ENCODE measurements around the gene ZNRF2.

Gene ZNRF2

DNA sequence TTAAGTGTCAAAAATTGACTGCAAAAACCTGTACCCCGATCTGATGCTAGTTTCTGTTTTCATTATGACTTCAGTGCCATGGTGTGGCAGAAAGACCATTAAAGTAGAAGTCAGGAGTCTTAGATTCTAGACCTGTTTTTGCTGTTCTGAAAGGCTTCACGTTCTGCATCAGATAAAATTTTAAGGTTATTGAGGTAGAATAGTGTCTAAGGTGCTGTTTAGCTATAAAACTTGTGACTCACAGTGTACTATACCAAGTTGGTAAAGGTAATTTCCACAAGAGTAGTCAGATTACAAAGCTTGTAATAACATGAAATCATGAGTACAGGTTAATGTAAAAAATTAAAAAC, 38.6 kb downstream of the ZNRF2 start:
- no peak for DNase-seq

- no peak for DNase-seq
Measured at GRCh38 chr7:30327813-30328212, 43.4 kb downstream of the ZNRF2 start.

- DNase-seq, result no peak
Measured at GRCh38 chr7:30328381-30328780, 44.0 kb downstream of the ZNRF2 start.

DNA sequence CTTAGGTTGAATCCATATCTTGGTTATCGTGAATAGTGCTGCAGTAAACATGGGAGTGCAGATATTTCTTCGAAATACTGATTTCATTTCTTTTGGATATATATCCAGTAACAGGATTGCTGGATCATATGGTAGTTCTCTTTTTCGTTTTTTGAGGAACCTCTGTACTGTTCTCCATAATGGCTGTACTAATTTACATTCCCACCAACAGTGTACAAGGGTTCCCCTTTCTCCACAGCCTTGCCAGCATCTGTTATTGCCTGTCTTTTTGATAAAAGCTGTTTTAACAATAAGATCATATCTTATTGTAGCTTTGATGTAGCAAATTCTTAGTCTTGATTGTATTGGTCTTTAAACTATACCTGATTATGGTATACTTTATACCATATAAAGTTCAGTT, 45.3 kb downstream of the ZNRF2 start:
- DNase-seq, result no peak

DNA sequence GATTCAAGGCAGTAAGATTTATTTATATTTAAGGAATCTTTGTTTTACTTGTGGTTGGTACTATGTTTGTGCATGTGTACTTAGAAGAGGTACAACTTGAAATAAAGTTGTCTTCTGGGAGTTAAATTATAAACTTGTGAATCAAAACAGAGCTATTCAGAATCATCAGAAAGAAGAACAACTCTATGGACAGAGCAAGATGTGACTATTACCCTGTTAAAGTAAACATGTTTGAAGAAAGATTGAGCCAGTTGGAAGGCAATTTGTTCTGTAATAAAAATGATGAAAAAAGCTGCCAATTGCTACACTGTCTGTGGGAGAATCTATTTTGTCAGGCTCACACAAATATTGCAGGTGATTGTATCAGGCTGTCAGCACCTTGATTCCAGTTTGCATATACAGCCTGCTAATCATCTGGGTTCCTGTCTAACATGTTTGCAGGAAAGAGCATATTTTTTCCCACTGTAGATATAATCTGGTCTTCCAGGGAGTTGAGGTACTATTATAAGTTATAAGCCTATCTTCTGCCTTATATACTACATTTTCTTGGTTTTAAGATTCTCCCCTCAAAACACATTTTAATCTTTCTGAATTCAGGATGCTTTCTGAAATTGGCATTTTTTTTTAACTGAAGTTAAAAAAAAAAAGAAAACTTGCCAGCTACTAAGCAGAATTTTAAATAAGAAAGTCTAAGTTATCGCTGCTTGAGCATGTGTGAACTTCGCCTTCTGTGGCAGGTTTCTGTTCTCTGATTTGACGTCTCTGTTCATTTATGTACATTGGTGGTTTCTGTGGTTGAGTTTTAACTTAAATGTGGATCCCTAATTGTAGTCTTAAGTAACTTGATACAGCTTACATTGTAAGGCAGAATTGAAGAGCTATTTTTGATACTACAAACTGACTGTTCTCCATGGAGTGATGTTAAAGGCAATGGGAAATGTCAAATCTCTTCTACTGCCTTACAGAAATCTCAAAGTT, 46.0 kb downstream of the ZNRF2 start:
- DNase-seq, result peak; percentile 10

DNA sequence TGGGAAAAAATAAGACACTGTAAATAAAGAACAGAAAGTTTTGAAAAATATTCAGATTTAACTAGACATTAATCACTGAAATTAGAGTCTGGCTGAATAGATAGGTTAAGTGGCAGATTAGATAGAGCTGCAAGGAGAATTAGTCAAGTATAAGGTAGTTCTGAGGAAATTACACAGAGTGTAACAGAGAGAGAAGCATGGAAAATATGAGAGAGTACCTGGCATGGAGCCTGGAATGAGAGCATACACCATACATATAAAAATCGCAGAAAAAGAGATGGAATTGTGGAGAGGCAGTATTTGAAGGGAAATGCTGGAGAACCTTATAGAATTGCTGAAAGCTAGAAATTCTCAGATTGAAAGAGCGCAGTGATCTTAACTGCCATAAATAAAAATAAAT, 46.9 kb downstream of the ZNRF2 start:
- no peak for DNase-seq

DNA sequence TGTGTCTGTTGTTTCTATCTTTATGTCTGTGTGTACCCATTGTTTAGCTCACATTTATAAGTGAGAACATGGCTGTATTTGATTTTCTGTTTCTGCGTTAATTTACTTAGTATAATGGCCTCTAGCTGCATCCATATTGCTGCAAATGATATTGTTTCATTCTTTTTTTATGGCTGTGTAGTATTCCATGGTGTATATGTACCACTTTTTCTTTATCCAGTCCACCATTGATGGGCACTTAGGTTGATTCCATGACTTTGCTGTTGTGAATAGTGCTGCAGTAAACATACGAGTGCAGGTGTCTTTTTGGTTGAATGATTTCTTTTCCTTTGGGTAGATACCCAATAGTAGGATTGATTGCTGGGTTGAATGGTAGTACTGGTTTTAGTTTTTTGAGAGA, 48.2 kb downstream of the ZNRF2 start:
- DNase-seq, result no peak

- DNase-seq, result no peak
Measured at GRCh38 chr7:30335763-30336487, 51.5 kb downstream of the ZNRF2 start.

- no peak for DNase-seq
Measured at GRCh38 chr7:30344513-30344912, 60.1 kb downstream of the ZNRF2 start.

DNA sequence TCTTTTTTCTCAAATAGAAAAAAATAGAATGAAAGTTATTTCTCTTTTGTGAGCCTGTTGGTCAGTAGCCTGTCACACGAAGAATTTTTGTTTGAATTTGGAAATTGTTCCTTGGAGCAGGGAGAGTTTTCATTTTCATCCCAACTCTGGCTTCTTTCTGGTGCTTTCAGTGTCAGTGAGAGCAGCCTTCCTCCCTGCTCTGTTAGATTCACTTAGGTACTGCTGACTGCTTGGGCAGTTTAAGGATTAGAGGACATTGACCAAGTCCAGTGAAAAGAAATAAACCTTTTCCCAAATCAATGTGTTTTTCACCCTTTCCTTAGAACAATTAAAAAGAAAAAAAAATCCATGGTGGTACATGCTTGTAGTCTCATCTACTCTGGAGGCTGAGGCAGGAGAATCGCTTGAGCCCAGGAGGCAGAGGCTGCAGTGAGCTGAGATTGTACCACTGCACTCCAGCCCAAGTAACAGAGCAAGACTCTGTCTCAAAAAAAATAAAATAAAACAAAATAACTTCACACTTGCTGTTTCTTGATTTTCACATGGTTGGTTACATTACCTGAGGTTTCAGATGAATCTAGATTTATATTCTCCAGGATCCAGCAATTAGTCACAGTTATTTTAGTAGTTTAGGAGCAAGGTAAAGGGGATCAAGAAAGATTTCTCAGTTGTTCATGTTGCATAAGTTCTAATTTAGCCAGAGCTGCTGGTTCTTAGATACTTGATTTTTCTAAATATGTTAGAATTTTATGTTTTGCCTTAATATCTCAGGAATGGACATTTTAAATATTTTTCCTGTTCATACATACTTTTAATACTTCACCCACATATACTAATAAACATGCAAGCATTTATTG, 63.1 kb downstream of the ZNRF2 start:
- no peak for DNase-seq

GRCh38 chr7:30348083-30348560, 63.7 kb downstream of the ZNRF2 start:
- DNase-seq, result peak; percentile 66

- DNase-seq, result no peak
Measured at GRCh38 chr7:30349170-30349569, 64.8 kb downstream of the ZNRF2 start.

DNA sequence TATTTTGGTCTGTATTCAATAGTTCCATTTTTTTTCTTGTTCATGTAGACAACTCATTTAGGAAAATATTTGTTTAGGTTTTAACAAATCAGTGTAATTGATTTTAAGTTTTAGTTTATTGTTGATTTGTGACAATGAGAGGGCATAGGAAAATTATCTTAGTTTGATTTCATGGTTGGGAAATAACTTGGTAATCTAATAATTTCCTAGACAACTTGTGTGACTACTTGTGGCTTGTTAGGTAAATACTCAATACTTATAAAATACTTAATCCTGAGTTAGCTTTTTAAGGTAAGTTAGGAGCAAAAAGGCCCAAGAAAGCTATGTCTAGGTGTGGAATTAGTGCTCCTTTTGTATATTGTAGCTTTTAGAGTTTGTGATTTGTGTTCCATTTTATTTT, 65.4 kb downstream of the ZNRF2 start:
- DNase-seq, result no peak

GRCh38 chr7:30351286-30351685, 66.9 kb downstream of the ZNRF2 start:
- DNase-seq, result no peak

DNA sequence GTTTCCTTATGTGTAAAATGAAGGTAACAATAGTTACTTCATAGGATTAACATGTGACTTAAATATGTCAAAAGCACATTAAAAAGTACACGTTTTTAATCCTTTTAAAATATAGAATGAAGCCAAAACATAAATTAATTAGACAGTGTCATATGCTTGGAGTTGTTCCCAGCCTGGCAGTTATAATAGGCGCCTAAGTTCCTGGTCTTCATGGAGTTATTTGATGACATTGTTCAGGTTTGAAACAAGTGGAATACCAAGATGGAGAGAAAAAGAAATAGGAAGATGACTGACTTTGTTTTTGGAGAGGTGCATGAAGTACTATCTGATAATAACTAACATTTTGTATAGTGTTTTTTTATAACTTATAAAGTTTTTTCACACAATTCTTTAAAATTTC, 67.3 kb downstream of the ZNRF2 start:
- no peak for DNase-seq

DNA sequence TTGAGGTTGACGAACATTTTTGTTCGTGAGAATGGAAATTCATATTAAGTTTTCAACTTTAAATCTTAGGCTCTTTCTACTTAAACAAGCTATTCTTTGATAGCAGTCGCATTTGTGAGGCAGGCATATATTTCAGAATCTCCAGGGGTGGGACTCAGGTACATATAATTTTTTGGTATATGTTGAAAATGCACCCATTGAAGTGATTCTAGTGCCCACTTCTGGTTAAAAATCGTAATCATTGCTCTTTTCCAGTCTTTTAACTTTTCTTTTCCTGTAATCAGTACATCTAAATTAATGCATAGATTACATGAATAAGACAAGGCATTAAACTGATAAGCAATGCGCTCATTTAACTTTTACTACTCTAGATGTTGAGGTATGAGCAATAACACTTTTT, 67.8 kb downstream of the ZNRF2 start:
- DNase-seq, result no peak

- DNase-seq, result no peak
Measured at GRCh38 chr7:30353532-30353931, 69.1 kb downstream of the ZNRF2 start.

- no peak for DNase-seq
Measured at GRCh38 chr7:30353932-30354607, 69.7 kb downstream of the ZNRF2 start.

- DNase-seq, result no peak
Measured at GRCh38 chr7:30354791-30355190, 70.4 kb downstream of the ZNRF2 start.

GRCh38 chr7:30359957-30360356, 75.6 kb downstream of the ZNRF2 start:
- DNase-seq, result no peak

GRCh38 chr7:30363778-30364563, 79.6 kb downstream of the ZNRF2 start:
- no peak for DNase-seq

DNA sequence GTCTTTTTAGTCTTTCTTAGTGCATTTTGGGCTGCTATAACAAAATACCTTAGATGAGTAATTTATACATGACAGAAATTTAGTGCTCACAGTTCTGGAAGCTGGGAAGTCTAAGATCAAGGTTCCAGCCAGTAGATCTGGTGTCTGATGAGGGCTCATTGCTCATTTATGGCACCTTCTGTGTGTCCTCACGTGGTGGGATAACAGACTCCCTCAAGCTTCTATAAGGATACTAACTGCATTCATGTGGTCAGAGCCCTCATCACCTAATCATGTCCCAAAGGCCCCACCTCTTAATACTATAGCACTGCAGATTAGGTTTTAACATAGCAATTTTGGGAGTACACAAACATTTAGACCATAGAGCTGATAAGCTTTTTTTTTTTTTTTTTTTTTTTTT, 80.4 kb downstream of the ZNRF2 start:
- no peak for DNase-seq

All from CD4-positive, alpha-beta T cell treated with Interferon gamma for 1 hour (primary cell).